GM19099 (cell line): ENCODE measurements around the gene NCL.

ENCODE experiments used
- POLR2A ChIP-seq: IDR thresholded peaks from 3 replicates; pipeline ENCODE4 v1.6.1; 2011; ENCODE audit warnings: low read depth; ENCODE audit not compliant: insufficient read length; ENCODE audit errors: extremely low read depth

The NCL gene

DNA sequence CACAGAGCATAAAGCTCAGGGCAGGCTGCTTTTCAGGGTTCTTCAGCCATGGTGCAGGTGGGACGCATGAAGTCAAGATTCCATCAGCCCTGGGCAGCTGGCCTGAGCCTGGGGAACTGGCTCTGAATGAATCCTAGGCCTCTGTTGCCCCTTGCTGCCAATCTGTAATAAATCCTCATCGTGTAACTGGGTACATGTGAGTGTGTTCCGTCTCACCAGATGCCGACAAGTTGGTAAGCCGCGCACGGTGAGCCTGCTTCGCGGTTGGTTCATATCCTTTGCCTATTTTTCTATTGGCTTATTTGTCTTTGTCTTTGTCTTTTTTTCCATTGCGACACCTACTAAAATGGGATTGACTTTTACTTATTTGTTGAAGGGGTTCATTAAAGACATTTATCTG, 41.1 kb downstream of the NCL start:
- no peak for TF ChIP-seq POLR2A

DNA sequence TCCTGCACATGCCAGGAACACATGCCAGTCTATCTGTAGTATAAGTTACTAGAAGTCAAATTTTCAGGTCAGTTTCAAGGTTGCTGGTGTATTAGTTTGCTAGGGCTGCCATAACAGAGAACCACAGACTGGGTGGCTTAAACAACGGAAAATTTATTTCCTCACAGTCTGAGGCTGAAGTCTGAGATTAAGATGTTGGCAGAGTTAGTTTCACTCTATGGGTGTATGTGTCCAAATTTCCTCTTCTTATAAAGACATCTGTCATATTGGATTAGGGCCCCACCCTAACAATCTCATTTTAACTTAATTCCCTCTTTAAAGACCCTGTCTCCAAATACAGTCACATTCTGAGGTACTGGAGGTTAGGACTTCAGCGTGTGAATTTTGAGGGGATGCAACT, 42.2 kb downstream of the NCL start:
- no peak for TF ChIP-seq POLR2A

DNA sequence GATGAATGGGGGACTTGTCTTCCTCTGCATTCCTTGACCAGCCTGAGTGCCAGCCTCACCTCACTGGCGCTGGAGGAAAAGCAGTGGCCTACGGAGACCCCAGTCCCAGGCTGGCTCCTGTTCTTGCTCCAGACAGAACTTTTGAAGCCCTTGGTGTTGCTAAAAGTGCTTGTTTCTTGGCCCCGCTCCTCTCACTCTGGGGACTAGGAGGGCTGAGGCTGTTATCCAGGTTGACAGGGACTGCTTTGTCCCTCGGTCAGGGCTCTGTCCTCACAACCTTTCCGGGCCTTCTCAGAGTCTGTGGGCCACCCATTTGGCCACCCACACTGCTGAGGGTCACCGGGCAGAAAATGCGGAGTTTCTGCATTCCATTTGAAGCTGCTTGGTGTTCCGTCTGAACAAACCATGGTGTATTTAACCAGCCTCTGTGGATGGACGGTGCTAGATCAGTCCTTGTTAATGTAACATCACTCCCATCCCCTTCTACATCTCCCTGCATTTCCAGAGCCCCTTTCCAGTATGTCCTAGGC, 43.2 kb downstream of the NCL start:
- no peak for TF ChIP-seq POLR2A

DNA sequence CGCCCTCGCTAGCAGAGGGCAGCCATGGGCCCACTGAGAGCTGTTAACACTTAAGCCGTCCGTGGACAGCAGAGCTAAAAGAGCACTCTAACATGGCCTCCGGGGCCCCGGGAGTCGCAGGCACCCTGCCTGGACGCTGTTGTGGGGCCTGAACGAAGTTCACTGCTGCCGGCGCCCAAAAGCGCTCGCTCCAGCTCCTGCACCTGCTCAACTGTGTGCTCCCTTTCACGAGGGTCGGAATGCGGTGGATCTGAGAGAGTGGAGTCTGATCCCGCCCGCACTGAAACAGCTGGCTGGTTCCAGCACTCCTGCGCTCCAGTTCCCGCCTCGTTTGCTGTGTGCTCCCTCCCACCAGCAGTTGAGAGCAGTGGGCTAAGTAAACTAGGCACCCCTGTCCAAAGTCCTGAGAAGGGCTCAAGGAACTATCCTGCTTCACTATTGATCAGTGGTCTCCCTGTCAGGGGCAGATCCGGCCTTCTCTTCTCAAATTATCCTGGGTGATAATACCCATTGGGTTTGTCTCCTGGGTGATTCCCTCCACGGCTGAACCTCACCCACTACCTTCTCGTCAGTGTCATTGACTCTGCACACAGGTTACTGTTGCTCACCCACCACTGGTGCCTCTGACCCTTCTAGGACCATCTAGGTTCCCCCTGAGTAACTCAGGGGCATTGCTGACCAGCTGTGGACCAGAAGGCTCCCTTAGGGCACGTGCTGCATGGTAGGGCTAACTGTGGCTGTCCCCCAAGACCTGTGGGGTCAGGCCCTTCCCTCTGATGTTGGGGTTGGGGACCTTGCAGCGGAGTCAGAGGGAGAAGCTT, 45.3 kb downstream of the NCL start:
- TF ChIP-seq POLR2A = no peak

DNA sequence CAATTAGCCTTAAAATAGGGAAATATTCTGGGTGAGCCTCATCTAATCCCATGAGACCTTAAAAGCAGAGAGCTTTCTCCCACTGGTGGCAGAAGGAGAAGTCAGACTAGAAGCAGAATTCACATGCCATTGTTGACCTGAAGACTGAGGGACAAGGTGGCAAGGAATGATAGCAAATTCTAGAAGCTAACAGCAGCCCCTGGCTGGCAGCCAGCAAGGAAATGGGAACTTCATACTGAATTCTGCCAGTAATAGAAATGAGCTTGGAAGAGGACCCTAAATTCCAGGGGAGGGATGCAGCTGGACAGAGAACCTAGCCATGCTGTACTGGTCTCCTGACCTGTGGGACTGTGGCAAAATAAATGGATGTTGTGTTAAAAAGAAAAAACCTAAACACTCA, 49.3 kb downstream of the NCL start:
- no peak for TF ChIP-seq POLR2A

DNA sequence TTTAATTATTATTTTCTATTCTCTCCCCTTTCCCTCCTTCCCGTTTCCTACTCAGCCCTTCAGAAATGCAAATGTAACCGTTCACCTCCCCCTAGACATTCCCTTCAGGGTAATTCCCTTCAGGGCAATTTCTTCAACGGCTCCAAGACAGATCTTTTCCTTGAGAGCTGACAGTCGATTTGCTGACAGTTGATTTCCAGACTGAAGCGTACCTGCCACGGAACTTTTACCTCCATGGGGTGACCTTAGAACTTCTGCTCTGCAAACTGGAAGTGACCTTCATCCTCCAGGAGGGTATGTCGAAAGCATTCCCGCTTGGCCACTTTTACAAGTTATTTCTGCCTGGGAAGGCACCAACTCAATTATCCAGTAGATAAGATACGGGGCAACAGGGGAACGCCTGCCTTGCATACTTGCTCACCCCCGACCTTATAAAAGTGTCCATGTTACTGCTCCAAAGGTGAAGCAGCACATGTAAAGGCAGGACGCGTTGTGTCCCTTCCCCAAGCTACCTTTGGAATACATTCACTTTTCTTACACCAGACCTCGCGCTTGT, 50.3 kb downstream of the NCL start:
- no peak for TF ChIP-seq POLR2A

DNA sequence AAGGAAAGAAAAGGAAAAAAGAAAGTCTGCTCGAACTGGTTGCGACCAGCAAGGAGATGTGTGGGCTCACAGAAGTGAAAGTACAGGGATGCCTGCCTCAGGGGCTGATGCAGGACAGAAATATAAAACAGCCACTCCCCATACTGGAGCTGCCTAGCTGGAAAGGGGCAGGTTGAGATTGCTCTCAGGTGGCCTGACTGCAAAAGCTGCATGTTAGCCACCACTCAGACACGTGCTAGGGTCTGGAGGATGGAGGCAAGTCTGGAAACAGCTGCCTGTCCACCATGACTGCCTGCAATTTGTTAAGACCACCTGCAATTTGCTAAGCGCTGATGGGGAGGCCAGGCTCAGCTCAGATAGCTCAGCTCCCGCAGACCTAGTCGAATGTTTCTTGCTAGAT, 50.8 kb downstream of the NCL start:
- no peak for TF ChIP-seq POLR2A

DNA sequence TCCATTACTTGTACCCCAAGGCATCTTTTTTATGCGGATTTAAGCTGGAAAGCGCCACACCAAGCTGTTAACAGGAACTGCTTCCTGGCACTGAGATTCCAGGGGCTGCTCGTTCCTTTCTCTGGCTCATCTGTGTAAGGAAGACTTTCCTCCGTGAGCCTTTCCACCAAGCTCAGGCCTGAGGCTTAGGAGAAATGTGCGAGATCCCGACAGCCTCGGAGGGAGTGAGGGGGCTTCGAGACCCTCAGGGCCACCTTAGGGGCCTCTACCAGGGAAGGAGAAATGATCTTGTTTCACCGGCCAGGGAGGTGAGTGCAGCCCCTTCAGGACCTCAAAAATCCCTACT, 51.7 kb downstream of the NCL start:
- no peak for TF ChIP-seq POLR2A

DNA sequence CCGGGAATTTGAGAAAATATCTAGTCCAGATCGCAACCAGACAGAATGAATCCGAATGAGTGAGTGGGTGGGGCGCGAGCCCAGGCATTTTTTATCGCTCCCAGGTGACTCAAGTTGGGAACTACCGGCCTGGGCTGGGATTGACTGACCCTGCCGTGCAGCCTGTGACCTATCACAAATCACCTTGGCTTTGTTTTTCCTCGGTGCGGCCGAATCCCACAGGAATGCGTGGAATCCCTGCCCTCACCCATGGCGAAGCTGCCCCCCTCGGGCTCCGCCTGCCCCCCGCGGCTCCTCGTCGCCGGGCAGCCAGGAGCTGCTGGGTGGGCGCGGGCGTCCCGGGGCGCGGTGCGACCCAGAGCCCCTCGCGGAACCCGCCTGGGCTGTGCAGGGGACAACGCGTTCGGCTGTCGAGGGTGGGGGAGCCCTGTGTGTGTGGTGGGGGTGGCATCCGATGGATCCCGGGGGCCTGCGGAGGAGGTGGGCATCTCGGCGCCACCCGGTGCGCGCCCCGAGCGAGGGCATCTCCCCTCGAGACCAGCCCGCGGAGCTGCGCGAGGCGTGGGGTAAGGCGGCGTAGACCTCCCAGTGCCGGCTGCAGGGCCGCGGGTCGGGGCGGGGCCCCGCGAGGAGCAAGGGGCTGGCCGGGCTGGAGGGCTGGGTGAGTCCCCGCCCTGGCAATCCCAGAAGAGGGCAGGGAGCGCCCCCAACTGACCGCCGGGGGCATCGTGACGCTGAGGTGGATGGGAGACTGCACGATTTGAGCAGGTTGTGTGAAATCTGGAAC, 52.3 kb downstream of the NCL start:
- peak; percentile 49 for TF ChIP-seq POLR2A

DNA sequence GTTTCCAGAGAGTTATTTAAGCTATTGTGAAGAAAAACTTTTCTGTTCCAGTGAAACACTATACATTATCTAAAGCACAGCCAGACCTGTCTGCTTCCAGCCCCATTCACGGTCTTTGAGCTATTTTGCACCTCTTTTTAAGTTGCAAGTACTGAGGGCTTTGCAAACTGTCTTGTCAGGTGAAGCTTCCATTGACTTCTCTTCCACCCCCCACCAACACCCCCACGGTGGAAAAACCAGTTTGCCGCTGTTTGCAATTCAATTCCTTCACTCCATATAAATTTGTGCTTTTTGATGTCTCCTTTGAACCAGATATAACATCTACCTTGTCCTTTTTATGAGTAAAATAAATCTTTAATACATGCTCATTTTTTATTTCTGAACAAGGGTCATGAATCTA, 53.0 kb downstream of the NCL start:
- TF ChIP-seq POLR2A = no peak

DNA sequence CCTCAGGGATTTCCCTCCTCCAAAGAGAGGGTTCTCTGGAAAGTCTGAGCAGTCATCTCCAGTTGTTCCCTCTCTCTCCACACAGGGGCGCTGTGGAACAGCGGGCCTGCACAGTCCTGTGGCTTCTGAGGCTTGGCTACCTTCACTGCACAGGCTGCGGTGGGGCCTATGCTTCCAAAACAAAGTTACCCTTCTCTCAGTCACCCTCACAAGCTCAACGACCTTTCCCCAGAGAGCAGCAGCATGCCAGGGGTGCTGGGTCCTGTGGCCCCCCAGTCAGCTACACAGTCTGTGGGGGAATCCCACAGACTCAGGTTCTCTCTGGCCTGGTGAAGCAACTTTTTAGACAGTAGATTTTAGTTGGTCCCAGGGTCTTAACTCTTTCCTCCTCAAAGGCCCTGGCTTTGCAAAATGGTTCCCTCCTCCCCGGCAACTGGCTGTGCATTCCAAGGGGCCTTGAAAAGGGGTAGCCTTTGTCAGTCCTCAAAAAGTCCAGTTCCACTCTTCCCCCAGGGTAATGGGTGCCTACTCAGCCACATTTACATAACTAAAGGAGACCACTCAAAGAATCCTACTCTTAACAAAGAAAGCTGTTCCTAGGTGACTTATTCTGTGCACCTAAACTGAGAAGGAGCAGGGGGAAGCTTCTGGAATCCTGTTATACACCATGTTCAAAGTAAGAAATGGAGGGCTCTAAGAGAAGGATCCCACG, 53.8 kb downstream of the NCL start:
- TF ChIP-seq POLR2A = no peak

DNA sequence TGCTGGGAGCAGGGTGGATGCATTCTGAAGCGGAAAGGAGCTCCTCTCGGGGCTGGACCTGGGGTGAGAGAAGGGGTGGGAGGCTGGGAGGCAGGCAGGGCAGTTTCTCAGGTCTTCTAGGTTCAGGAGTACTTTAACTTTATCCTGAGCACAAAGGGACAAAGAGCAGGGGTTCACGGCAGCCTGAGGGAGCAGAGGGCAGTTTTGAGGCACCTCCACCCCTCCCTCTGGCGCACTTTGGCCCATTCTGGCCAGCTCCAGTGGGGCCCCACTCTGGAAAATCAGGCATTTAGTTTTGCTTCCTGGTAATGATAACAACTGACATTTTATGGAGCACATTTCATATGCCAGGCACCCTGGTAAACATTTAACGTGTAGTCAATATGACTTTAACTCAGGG, 54.5 kb downstream of the NCL start:
- TF ChIP-seq POLR2A = no peak
